ENCODE measurements around the gene ARG2.

DNA sequence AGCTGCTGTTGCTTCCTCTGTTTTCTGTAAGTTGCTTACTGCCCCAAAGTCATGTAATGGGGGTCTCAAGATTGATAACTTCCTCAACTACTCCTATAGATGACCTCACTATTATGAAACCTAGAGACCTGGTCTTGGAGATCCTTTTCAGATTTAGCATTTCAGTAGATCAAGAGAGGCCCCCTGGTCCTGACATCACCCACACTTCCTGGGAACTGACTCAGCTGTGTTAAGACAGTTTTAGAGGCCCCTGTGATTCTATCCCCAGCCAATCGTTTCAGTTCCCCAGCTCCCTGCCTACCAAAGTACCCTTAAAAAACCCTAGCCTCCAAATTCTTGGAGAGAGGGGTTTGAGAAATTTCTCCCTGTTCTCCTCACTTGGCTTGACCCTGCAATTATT is 9.2 kb upstream of the ARG2 start:
- TF ChIP-seq CTCF (IDR thresholded peaks at IDR 0.05; ENCODE audit: low read length) (no peak), EZH2 (optimal IDR thresholded peaks at IDR 0.05; ENCODE audit: low read depth, low read length) (no peak), EZH2phosphoT487 (IDR thresholded peaks at IDR 0.05; ENCODE audit: low read length) (no peak)
